Measurements from ENCODE around the gene DEFB121.
"Not testable (repeated sequence)": the region's sequence is repeated elsewhere in the genome, so short reads cannot be mapped to it uniquely, and the experiment has no call there.

Gene DEFB121

GRCh38 chr20:31364272-31364671, 41.7 kb downstream of the DEFB121 start:
- DNase-seq (ENCODE audit: low read depth in 2 of 3, low spot score in 1 of 3): not testable (repeated sequence)

- DNase-seq (ENCODE audit: low read depth in 2 of 3, low spot score in 1 of 3): no peak
Measured at GRCh38 chr20:31363295-31363694, 42.7 kb downstream of the DEFB121 start.

GRCh38 chr20:31355981-31356380, 50.0 kb downstream of the DEFB121 start:
- no peak for DNase-seq (ENCODE audit: low read depth in 2 of 3, low spot score in 1 of 3)
